ENCODE data around the gene DMRT2.

Gene DMRT2

GRCh38 chr9:1050125-1050895, at the start of gene DMRT2:
TSS of gene DMRT2 (plus strand) at chr9:1050357. CDS start at chr9:1051614, 1,257 bp downstream.
- peak; percentile 95 for DNase-seq

GRCh38 chr9:1001838-1002237, 48.3 kb upstream of the DMRT2 start:
- DNase-seq = no peak

- no peak for DNase-seq
These were observed 47.5 kb upstream of the DMRT2 start for GRCh38 chr9:1002678-1003077.

- no peak for DNase-seq
These were observed 45.0 kb upstream of the DMRT2 start for GRCh38 chr9:1005043-1005667.

- no peak for DNase-seq
These were observed 42.8 kb upstream of the DMRT2 start for GRCh38 chr9:1007312-1007711.

GRCh38 chr9:1008216-1008615, 41.9 kb upstream of the DMRT2 start:
- no peak for DNase-seq

- DNase-seq = peak; percentile 70
These were observed 41.0 kb upstream of the DMRT2 start for GRCh38 chr9:1009101-1009707.

GRCh38 chr9:1013021-1013420, 37.1 kb upstream of the DMRT2 start:
- no peak for DNase-seq

GRCh38 chr9:1014225-1014624, 35.9 kb upstream of the DMRT2 start:
- DNase-seq = no peak

GRCh38 chr9:1014640-1015039, 35.5 kb upstream of the DMRT2 start:
- DNase-seq = no peak

- DNase-seq = no peak
These were observed 32.0 kb upstream of the DMRT2 start for GRCh38 chr9:1018121-1018520.

GRCh38 chr9:1024112-1024511, 26.0 kb upstream of the DMRT2 start:
- no peak for DNase-seq

GRCh38 chr9:1025131-1025530, 25.0 kb upstream of the DMRT2 start:
- DNase-seq = no peak

GRCh38 chr9:1026219-1026618, 23.9 kb upstream of the DMRT2 start:
- no peak for DNase-seq

GRCh38 chr9:1028501-1029190, 21.5 kb upstream of the DMRT2 start:
- DNase-seq = no peak

- no peak for DNase-seq
These were observed 18.1 kb upstream of the DMRT2 start for GRCh38 chr9:1031951-1032601.

GRCh38 chr9:1034271-1034670, 15.9 kb upstream of the DMRT2 start:
- peak; percentile 42 for DNase-seq

- DNase-seq = no peak
These were observed 10.6 kb upstream of the DMRT2 start for GRCh38 chr9:1039589-1039988.

GRCh38 chr9:1042466-1042865, 7.7 kb upstream of the DMRT2 start:
- peak; percentile 12 for DNase-seq

- DNase-seq = no peak
These were observed 5.5 kb upstream of the DMRT2 start for GRCh38 chr9:1044643-1045042.

- no peak for DNase-seq
These were observed 3.3 kb upstream of the DMRT2 start for GRCh38 chr9:1046639-1047572.
